Measurements from ENCODE around the gene NLGN1. TPM values are rescaled to one million over a fixed set of nuclear protein-coding genes. Genes with fewer than 3 reads are reported as not detected.

Gene NLGN1
- total and polyA plus RNA-seq, 2 of the 8 experiments (the other 6 are each of a cell fraction or from before 2014, with no cell fraction given), result 7.8 to 14.8 TPM

DNA sequence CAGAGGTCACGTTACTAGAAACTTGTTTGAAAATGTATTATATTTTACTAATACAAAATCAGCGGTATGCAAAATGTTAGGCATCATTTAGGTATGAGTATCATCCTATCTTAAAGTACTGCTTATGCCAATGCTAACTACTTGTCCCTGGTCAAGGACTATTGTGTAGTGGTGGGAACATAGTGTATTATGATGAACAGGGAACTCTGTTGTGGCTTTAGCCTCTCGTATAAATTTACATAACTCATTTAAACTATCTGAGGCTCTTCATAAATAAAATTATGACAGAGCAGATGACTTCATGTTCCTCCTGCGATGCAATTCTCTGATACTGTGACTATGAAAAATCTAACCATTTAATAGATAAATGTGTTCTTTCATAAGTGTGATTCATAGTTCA, 451.9 kb downstream of the NLGN1 start:
- Histone ChIP-seq H3K27ac (ENCODE audit: low read depth, low read length) (no peak overlapping the region), H3K18ac (ENCODE audit: extremely low read depth, low read length) (no peak overlapping the region), H2BK12ac (ENCODE audit: low read depth, low read length) (no peak overlapping the region), H2BK5ac (ENCODE audit: low read depth, low read length) (no peak overlapping the region), H3K4ac (replicated peaks; ENCODE audit: insufficient read length, low read depth, low read length) (no peak overlapping the region), H4K91ac (replicated peaks; ENCODE audit: insufficient read length, low read length) (no peak overlapping the region), H3K14ac (ENCODE audit: insufficient read length) (no peak overlapping the region), H3K36me3 (ENCODE audit: control insufficient read depth in 2 of 4, insufficient read depth in 4 of 4, low read length in 3 of 4) (no peaks in the 10 kb centered on the region), H2BK20ac (ENCODE audit: low read length) (no peak overlapping the region), H3K4me1 (replicated peaks in 1 of 4; ENCODE audit: control insufficient read depth in 3 of 4, insufficient read depth in 4 of 4, low read length in 3 of 4) (no peaks in the 10 kb centered on the region), H2AK5ac (ENCODE audit: low read depth, low read length) (no peak overlapping the region), H4K5ac (ENCODE audit: insufficient read length, low read depth, low read length) (no peak overlapping the region), H3K23me2 (ENCODE audit: low read depth, low read length) (no peaks in the 10 kb centered on the region), H3K23ac (ENCODE audit: insufficient read length) (no peak overlapping the region), H4K8ac (ENCODE audit: extremely low read depth, insufficient read depth, low read length) (no peak overlapping the region), H3K27me3 (replicated peaks in 1 of 4; ENCODE audit: control insufficient read depth in 3 of 4, extremely low read depth in 1 of 4, insufficient read depth in 3 of 4, low read length in 3 of 4) (no peaks in the 10 kb centered on the region), H3K4me2 (ENCODE audit: insufficient read depth in 1 of 2, low read depth in 2 of 2, low read length in 2 of 2) (no peak overlapping the region), H3K79me1 (ENCODE audit: low read depth, low read length) (no peaks in the 10 kb centered on the region), H3K9ac (replicated peaks in 1 of 4; ENCODE audit: extremely low read depth in 1 of 4, low read depth in 3 of 4, low read length in 3 of 4) (no peak overlapping the region), H3K56ac (replicated peaks; ENCODE audit: insufficient read length, low read depth, low read length) (no peak overlapping the region), H4K20me1 (replicated peaks in 1 of 2; ENCODE audit: control insufficient read depth in 1 of 2, insufficient read depth in 2 of 2, low read length in 2 of 2) (no peaks in the 10 kb centered on the region), H2AFZ (ENCODE audit: low read length) (no peak overlapping the region), H3K4me3 (ENCODE audit: extremely low read depth in 1 of 4, insufficient read depth in 2 of 4, low read depth in 3 of 4, low read length in 4 of 4) (no peak overlapping the region), H3K79me2 (ENCODE audit: control insufficient read depth in 1 of 2, insufficient read depth in 2 of 2, low read length in 2 of 2) (no peaks in the 10 kb centered on the region), H3K9me3 (ENCODE audit: insufficient read depth in 2 of 2, low read depth in 1 of 2, low read length in 1 of 2) (no peaks in the 10 kb centered on the region), H2BK15ac (ENCODE audit: low read length) (no peak overlapping the region), H2BK120ac (replicated peaks; ENCODE audit: low read depth, low read length) (no peak overlapping the region)
- TF ChIP-seq CTCF (IDR thresholded peaks at IDR 0.05; ENCODE audit: control extremely low read depth in 1 of 3, insufficient read depth in 1 of 3, low read depth in 1 of 3, low read length in 3 of 3), result no peak
- no peak for TF ChIP-seq SIX5 (IDR thresholded peaks at IDR 0.05; ENCODE audit: low read depth, low read length)
- no peak for TF ChIP-seq HDAC6 (IDR thresholded peaks at IDR 0.05; ENCODE audit: low read depth, low read length)
- TF ChIP-seq SUZ12 (IDR thresholded peaks at IDR 0.05; ENCODE audit: low read length), result no peak
- no peak for TF ChIP-seq SRF (IDR thresholded peaks at IDR 0.05; ENCODE audit: low read depth, low read length)
- ChIA-PET POLR2A (ENCODE audit: partially characterized antibody) (no interaction called here), CTCF (ENCODE audit: partially characterized antibody) (no interaction called here)
- no peak for FAIRE-seq
- WGBS, 2 experiments (ENCODE audit: extremely low coverage in 1 of 2, insufficient coverage in 1 of 2, insufficient read length in 1 of 2, insufficient replicate concordance in 2 of 2, low coverage in 1 of 2, low lambda C conversion rate in 2 of 2, missing lambda C conversion rate in 1 of 2), result 70% methylated on average over 4 of the region's 4 CpGs; no CpG with 5 or more reads in 1 of the 2 experiments
- no peak for DNase-seq (ENCODE audit: low read depth in 1 of 2, low spot score in 2 of 2)
